Measurements from ENCODE around the gene LPAR1. TPM values are rescaled to one million over a fixed set of nuclear protein-coding genes. Genes with fewer than 3 reads are reported as not detected.

The LPAR1 gene
- polyA plus RNA-seq, 3 donors, result 15.1 to 18.1 (median 17.5) TPM

GRCh38 chr9:111037708-111038330, 451 bp downstream of the LPAR1 start:
- peaks cover 8 to 10% of the 10 kb centered on the region in 2 donors for H3K36me3 Mint-ChIP-seq
- Histone ChIP-seq H3K27ac (ENCODE audit: low read depth in 1 of 2, low read length in 2 of 2) (peak overlapping the region; percentile 33 to 76), H2AFZ (ENCODE audit: insufficient read depth, low read depth, low read length, poor library complexity, severe bottlenecking) (peak overlapping the region; percentile 97), H3K4me1 (ENCODE audit: control insufficient read depth in 1 of 2, insufficient read depth in 2 of 2, low read length in 2 of 2) (peaks cover 39 to 56% of the 10 kb centered on the region in 2 donors), H3K4me2 (replicated peaks; ENCODE audit: extremely low read depth, low read length, poor library complexity, severe bottlenecking) (peak overlapping the region; percentile 98), H3K27me3 (ENCODE audit: control insufficient read depth in 2 of 2, insufficient read depth in 2 of 2, low read length in 2 of 2) (peaks cover 0 to 19% of the 10 kb centered on the region in 2 donors), H3K79me2 (ENCODE audit: insufficient read depth, low read length) (peaks cover 43% of the 10 kb centered on the region), H3K9ac (ENCODE audit: insufficient read depth, low read length, poor library complexity, severe bottlenecking) (peak overlapping the region; percentile 75), H3K9me3 (replicated peaks in 1 of 2; ENCODE audit: control insufficient read depth in 1 of 2, insufficient read depth in 1 of 2, low read length in 2 of 2) (no peaks in the 10 kb centered on the region), H4K20me1 (ENCODE audit: insufficient read depth, low read length) (peaks cover 32% of the 10 kb centered on the region), H3K4me3 (replicated peaks in 1 of 3; ENCODE audit: low read depth in 2 of 3, low read length in 3 of 3) (peak overlapping the region; percentile 74 to 80 (median 75)), H3K36me3 (replicated peaks in 1 of 2; ENCODE audit: control insufficient read depth in 1 of 2, insufficient read depth in 2 of 2, low read length in 2 of 2) (no peaks in the 10 kb centered on the region)
- WGBS (ENCODE audit: insufficient coverage), result under 1% methylated on average over 83 of the region's 83 CpGs
- no peaks in the 10 kb centered on the region for H3K9me3 Mint-ChIP-seq
- TF ChIP-seq, protein P1, sequence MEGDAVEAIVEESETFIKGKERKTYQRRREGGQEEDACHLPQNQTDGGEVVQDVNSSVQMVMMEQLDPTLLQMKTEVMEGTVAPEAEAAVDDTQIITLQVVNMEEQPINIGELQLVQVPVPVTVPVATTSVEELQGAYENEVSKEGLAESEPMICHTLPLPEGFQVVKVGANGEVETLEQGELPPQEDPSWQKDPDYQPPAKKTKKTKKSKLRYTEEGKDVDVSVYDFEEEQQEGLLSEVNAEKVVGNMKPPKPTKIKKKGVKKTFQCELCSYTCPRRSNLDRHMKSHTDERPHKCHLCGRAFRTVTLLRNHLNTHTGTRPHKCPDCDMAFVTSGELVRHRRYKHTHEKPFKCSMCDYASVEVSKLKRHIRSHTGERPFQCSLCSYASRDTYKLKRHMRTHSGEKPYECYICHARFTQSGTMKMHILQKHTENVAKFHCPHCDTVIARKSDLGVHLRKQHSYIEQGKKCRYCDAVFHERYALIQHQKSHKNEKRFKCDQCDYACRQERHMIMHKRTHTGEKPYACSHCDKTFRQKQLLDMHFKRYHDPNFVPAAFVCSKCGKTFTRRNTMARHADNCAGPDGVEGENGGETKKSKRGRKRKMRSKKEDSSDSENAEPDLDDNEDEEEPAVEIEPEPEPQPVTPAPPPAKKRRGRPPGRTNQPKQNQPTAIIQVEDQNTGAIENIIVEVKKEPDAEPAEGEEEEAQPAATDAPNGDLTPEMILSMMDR (IDR thresholded peaks at IDR 0.05), result peak; percentile 66
- peak overlapping the region in 5 of 7 donors; percentile 60 to 93 (median 81) for H3K27ac Mint-ChIP-seq
- H3K4me3 Mint-ChIP-seq, result peak overlapping the region; percentile 87 to 98
- peak; percentile 38 to 53 (median 51) for DNase-seq
- H3K27me3 Mint-ChIP-seq (ENCODE audit: low read depth in 3 of 3), result peaks cover 18 to 43% (median 28%) of the 10 kb centered on the region in 3 donors
- intact Hi-C loops (cut with micrococcal nuclease), result loop anchor here (5.0 to 10.0 kb wide), 5 partner anchors 34 to 259 kb away; no protein-coding TSS in a partner anchor
- peaks cover 46% of the 10 kb centered on the region for H3K4me1 Mint-ChIP-seq

DNA sequence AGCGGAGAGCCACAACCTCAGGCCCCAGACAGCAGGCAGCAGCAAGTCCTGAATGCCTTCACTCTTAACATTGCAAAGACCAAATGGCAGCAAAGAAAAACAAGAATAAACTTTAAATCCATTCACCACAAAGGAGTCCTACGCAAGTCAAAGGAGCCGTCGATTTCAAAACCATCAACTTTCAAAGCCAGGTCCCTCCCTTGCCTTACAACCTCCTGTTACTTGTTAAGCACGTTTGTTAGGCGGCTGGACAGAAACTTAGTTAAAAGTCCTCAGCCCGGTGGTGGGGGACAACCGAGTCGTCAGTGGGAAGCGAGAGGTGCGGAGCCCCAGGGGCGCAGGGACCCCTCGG, 938 bp downstream of the LPAR1 start:
- Histone ChIP-seq H3K36me3 (replicated peaks in 1 of 2; ENCODE audit: control insufficient read depth in 1 of 2, insufficient read depth in 2 of 2, low read length in 2 of 2) (no peaks in the 10 kb centered on the region), H3K27me3 (ENCODE audit: control insufficient read depth in 2 of 2, insufficient read depth in 2 of 2, low read length in 2 of 2) (peaks cover 0 to 19% of the 10 kb centered on the region in 2 donors), H3K9ac (ENCODE audit: insufficient read depth, low read length, poor library complexity, severe bottlenecking) (peak overlapping the region; percentile 75), H3K4me2 (replicated peaks; ENCODE audit: extremely low read depth, low read length, poor library complexity, severe bottlenecking) (peak overlapping the region; percentile 98), H3K4me1 (ENCODE audit: control insufficient read depth in 1 of 2, insufficient read depth in 2 of 2, low read length in 2 of 2) (peaks cover 39 to 56% of the 10 kb centered on the region in 2 donors), H2AFZ (ENCODE audit: insufficient read depth, low read depth, low read length, poor library complexity, severe bottlenecking) (peak overlapping the region; percentile 83), H3K9me3 (replicated peaks in 1 of 2; ENCODE audit: control insufficient read depth in 1 of 2, insufficient read depth in 1 of 2, low read length in 2 of 2) (no peaks in the 10 kb centered on the region), H3K27ac (ENCODE audit: low read depth in 1 of 2, low read length in 2 of 2) (peak overlapping the region; percentile 33 to 74), H4K20me1 (ENCODE audit: insufficient read depth, low read length) (peaks cover 37% of the 10 kb centered on the region), H3K79me2 (ENCODE audit: insufficient read depth, low read length) (peaks cover 48% of the 10 kb centered on the region), H3K4me3 (replicated peaks in 1 of 3; ENCODE audit: low read depth in 2 of 3, low read length in 3 of 3) (peak overlapping the region; percentile 74 to 80 (median 75))
- peaks cover 10 to 12% of the 10 kb centered on the region in 2 donors for H3K36me3 Mint-ChIP-seq
- peaks cover 18 to 43% (median 28%) of the 10 kb centered on the region in 3 donors for H3K27me3 Mint-ChIP-seq (ENCODE audit: low read depth in 3 of 3)
- H3K4me3 Mint-ChIP-seq, result peak overlapping the region; percentile 87 to 98
- WGBS (ENCODE audit: insufficient coverage), result 0% methylated on average over 12 of the region's 13 CpGs
- TF ChIP-seq, protein P1 (IDR thresholded peaks at IDR 0.05), result no peak
- H3K27ac Mint-ChIP-seq, result peak overlapping the region; percentile 66 to 93 (median 81)
- H3K4me1 Mint-ChIP-seq, result peaks cover 46% of the 10 kb centered on the region
- H3K9me3 Mint-ChIP-seq, result no peaks in the 10 kb centered on the region
- DNase-seq, result peak in 2 of 3 donors; percentile 8 to 17
- intact Hi-C loops (cut with micrococcal nuclease), result loop anchor here (5.0 to 10.0 kb wide), 5 partner anchors 35 to 260 kb away; no protein-coding TSS in a partner anchor
